GM21367 (cell line): ENCODE measurements around the gene GK2.

Experiments used
- ATAC-seq: cut with Tn5 transposase; IDR thresholded peaks from one replicate; pipeline ENCODE4 v1.9.1; 2021; ENCODE audit not compliant: unreplicated experiment

Gene GK2

GRCh38 chr4:79408063-79408462 is at the start of gene GK2:
GK2 (minus strand) TSS chr4:79408228; CDS start chr4:79408200, 28 bp downstream.
- ATAC-seq = no peak

DNA sequence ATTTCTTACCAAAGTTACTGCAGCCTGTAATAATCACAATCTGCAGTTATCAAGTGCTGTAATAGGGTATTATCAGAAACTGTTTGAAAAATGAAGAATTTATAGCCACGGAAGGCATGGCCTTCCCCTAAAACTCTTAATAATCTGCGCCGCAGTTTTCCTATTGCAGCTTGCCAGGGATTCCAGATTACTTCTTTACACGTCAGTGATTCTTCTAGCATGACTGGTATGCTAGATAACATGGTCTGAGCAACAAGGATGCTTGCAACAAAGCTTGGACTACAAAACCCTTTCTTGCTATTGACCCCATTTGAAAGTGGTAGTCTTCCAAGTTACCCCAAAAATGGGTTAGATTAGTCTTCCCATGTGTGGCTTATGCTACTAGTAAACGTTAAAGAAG is 47.2 kb upstream of the GK2 start:
- no peak for ATAC-seq

DNA sequence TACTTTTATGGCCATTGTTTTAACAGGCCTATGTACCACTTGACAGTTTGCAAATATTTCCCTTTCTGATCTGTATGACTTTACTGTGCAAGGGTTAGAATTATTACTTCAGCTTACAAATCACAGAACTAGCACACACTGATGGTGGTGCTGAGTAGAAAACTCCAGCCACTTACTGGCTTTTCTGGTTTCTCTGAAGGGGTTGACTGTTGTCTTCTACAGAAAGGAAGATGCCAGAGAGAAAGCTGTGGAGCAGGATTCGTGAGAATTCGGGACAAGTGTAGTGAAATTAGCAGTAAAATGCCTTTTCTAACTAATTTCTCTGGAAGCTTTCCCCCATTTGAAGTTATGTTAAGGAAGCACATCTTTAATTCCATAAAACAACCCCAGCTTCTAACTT is 46.6 kb upstream of the GK2 start:
- no peak for ATAC-seq

GRCh38 chr4:79450053-79450452 is 42.0 kb upstream of the GK2 start:
- ATAC-seq = no peak

DNA sequence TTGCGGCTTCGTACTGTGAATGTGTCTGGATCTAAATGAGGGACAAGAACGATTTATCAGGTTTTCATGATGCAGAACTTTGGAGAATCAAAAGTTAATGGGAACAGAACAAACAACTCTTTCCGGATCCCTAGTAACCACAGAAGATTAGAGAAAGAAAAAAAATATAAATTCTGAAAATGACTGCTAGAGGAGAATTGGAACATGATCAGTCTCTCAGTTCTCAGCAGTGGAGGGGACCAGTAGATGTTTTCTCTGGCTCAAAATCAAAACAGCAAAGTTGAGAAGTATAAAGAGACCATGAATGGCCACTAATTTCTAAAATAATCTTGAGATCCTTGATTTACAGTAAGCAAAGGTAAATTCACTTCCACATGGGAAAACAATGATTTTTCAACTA is 38.1 kb upstream of the GK2 start:
- ATAC-seq = no peak

GRCh38 chr4:79445371-79445781 is 37.3 kb upstream of the GK2 start:
- no peak for ATAC-seq

DNA sequence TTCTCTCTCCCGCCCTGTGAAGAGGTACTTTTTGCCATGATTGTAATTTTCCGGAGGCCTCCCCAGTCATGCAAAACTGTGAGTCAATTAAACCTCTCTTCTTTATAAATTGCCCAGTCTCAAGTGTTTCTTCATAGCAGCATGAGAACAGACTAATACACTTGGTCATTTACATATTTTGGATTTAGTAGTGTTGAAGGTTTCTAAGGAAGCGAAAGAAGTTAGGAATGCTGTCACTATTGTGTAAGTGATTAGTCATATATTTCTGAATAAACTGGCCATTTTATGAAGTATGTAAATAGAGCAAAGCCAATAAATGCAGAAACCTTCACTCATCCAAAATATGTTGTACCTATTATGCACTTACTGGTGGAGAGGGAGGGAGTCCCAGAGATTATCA is 34.4 kb upstream of the GK2 start:
- ATAC-seq = no peak

DNA sequence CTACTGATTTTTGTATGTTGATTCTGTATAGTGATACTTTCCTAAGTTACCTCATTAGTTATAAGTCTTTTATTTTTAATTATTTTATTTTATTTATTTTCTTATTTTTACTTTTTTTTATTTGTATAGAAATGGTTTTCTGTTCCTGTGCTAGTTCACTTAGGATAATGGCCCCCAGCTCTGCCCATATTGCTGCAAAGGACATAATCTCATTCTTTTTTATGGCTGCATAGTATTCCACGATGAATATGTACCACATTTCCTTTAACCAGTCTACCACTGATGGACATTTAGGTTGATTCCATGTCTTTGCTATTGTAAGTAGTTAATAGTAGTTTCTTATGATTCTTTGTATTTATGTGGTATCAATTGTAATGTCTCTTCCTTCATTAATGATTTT is 31.5 kb upstream of the GK2 start:
- no peak for ATAC-seq

DNA sequence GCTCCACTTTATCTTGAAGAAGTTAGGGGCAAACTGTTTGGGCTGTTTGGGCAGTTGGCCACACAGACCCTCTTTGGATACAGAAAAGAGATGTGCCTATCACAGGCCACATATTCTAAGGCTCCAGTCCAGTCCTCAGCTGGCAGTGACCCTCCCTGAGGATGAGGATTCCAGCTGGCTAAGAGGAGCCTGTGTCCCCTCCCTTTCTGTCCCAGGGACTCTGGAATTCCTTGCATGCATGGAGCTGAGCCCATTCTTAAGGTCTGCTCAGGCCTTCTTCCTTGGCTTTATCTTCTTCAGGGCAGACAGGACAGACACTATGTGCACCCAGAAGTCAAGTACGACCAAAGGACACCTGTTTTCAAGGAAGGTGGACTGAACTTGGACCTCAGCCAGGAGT is 23.8 kb upstream of the GK2 start:
- no peak for ATAC-seq

DNA sequence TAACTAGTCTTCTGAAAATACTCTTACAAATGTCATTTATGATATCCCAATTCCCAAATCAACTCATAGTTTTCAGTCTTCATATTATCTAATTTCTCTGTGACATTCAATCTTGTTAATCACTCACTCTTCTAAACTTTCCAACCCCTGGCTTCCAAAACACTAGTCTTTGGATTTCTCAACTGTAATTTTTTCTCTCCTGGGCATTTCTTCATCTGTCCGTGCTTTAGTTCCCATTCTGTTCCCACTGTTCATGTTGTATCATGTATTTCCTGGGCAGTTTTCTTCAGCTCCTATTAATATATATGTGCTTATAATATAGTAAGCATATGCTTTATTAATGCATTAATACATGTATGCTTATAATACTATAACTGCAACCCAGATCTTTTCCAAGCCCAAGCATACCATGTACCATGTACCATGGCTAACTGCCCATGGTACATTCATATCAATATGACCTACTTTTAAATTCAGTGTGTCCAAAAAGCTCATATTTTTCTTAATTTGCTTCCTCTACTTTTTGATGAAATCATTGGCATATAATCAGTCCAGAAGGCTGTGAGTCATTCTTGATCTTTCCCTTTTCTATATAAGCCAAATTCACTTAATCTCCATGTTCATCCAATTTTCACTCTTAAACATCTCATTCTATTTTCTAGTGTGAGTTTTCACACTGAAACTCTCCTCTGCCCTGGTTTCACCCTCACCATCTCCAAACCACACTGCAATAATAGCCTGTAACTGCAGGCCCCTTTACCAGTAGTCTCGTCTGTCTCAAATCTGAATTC is 21.3 kb upstream of the GK2 start:
- ATAC-seq = no peak

DNA sequence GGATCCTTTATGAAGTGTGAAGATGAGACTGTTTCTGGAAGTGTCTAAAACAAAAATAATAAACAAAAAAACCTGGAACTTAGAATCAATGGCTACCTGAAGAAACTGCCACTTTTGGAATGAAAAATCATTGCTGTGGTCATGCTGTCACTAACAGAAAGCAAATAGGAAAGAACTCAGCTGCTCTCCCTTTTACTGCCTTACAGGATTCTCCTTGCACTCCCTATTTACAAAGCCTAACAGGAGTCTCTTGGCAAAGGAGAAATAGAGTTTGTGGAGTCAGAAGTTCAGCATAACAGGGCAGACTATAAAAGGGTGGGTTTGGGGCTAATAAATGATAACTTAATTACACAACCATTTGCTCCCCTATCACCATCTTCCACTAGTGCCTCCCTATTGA is 19.0 kb upstream of the GK2 start:
- ATAC-seq = no peak

GRCh38 chr4:79425586-79425985 is 17.6 kb upstream of the GK2 start:
- ATAC-seq = no peak

GRCh38 chr4:79421483-79421882 is 13.5 kb upstream of the GK2 start:
- ATAC-seq = no peak

DNA sequence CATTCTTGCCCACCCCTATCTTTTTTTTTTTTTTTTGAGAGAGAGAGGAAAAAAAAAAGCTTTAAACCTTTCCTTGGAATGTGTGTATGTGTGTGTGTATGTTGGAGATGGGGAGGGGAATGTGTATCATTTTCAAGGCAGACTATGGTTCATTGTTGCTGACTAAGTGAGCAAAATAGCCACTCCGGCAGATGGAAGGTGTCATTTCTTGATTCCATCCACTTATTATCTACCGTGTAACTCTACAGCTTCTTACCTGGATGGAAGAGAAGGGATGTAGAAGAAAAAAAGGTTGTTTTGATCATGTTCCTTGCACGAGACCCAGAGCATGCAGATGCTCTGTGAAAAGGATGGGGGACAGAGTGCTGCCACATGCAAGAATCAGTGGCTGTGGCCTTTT is 5.9 kb upstream of the GK2 start:
- no peak for ATAC-seq

DNA sequence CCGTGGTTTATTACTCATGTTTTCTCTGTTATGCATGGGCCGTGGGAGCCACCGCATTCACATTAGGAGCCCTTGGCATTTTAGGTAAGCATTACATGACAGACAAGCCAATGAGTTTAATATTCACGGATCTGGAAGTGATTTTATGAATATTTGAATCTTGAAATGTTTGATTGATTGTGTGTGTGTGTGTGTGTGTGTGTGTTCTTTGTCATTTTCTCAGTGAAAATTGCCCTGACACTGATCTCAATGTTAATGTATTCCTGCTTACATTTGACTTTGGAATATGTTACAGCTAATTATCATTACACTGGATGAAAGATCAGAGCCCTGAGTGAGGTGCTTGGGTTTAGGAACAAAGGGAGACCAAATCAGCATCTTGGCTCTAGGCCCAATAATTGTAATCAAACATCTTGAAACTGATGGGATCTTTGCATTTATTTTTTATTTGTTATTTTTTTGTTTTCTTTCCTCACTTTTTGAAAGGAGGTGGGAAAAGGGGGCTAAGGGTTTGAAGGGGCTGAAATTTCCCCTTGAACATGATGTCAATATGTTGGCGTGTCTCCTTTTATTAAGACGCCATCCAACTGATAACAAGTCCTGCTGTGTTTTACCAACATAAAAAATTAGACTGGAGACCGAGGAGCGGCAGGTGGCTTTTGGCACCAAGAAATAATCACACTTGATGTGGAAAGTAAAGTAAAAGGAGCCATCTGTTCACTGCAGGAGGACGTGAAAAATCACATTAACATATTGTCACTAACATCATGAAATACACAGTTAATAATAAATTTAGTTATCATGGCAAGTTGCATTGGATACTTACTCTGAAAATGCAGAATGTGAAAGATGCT is 5.2 kb upstream of the GK2 start:
- ATAC-seq = no peak

DNA sequence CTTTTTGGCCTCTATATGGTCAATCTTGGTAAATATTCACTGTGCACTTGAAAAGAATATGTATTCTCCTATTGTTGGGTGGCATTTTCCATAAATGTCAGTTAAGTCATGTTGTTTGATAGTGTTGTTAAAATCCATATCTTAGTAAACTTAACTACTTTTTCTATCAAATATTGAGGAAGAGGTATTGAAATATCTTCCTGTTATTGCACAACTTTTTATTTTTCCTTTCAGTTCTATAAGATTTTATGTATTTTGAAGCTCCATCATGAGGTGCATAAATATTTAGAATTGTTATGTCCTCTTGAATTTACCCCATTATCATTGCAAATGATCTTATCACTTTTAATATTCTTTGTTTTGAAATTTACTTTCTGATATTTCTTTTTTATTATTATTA is 3.4 kb downstream of the GK2 start:
- no peak for ATAC-seq

DNA sequence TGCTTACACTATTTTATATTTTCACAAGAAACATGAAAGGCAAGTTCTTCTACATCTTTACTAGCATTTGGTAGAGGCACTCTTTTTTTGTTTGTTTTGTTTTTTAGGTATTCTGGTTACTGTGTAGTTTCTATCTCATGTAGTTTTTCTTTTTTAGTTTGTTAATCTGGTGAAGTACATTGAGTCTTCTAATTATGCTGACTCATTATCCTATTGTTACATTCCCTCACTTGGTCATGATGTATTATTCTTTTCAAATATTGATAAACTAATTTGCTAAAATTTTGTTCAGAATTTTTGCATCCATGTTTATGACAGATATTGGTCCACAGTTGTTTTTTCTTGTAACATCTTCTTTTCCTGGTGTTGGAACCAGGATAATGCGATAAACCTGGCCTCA is 4.7 kb downstream of the GK2 start:
- ATAC-seq = no peak

GRCh38 chr4:79402332-79402851 is 5.6 kb downstream of the GK2 start:
- ATAC-seq = no peak

DNA sequence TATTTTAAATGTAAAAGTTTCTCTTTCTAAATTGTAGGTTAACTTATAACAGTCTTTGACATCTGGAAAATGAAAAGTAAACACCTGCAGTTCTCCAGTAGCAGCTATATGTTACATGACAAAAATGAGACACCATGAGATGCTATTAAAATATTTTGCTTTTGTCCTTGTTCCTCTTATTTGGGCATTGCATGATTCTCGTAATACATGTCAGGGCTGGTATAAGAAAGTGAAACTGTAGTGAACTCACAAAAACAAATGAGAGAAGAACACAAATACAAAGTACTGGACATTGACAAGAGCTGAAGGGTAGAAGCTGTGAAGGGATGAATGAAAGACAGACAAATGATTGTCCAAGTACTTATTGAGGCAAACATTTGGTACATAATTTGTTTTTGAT is 9.0 kb downstream of the GK2 start:
- no peak for ATAC-seq

- ATAC-seq = no peak
These were observed 10.1 kb downstream of the GK2 start for GRCh38 chr4:79397951-79398350.

GRCh38 chr4:79396794-79397193 is 11.2 kb downstream of the GK2 start:
- ATAC-seq = no peak

- ATAC-seq = no peak
These were observed 12.2 kb downstream of the GK2 start for GRCh38 chr4:79395841-79396240.
